ENCODE measurements around the gene ITPKC. TPM values are rescaled to one million over a fixed set of nuclear protein-coding genes. Genes with fewer than 3 reads are reported as not detected.

ITPKC gene
- total RNA-seq, 6 experiments from 2014 or later = 9.2 to 14.9 (median 10.5) TPM

GRCh38 chr19:40739871-40740703 is 23.2 kb downstream of the ITPKC start:
- no peak for TF ChIP-seq CTCF (IDR thresholded peaks at IDR 0.05)
- H3K27me3 Mint-ChIP-seq (ENCODE audit: insufficient read depth) = peaks cover 6% of the 10 kb centered on the region
- no peak for DNase-seq
- H3K9me3 Mint-ChIP-seq = no peaks in the 10 kb centered on the region
- H3K4me3 Mint-ChIP-seq = no peak overlapping the region
- peaks cover 16% of the 10 kb centered on the region for H3K4me1 Mint-ChIP-seq (ENCODE audit: low read depth)
- peak overlapping the region; percentile 80 for H3K27ac Mint-ChIP-seq
- peaks cover 21% of the 10 kb centered on the region for H3K36me3 Mint-ChIP-seq (ENCODE audit: low read depth)

GRCh38 chr19:40740747-40741146 is 23.8 kb downstream of the ITPKC start:
- H3K4me3 Mint-ChIP-seq = no peak overlapping the region
- peaks cover 14% of the 10 kb centered on the region for H3K36me3 Mint-ChIP-seq (ENCODE audit: low read depth)
- no peaks in the 10 kb centered on the region for H3K9me3 Mint-ChIP-seq
- peaks cover 6% of the 10 kb centered on the region for H3K27me3 Mint-ChIP-seq (ENCODE audit: insufficient read depth)
- H3K27ac Mint-ChIP-seq = peak overlapping the region; percentile 80
- peaks cover 14% of the 10 kb centered on the region for H3K4me1 Mint-ChIP-seq (ENCODE audit: low read depth)
- peak; percentile 43 for DNase-seq
- TF ChIP-seq CTCF (IDR thresholded peaks at IDR 0.05) = no peak

- Mint-ChIP-seq H3K4me1 (ENCODE audit: low read depth) (peaks cover 14% of the 10 kb centered on the region), H3K36me3 (ENCODE audit: low read depth) (peaks cover 10% of the 10 kb centered on the region), H3K9me3 (no peaks in the 10 kb centered on the region), H3K27ac (no peak overlapping the region; the same call in 1 of the 2 replicates), H3K27me3 (ENCODE audit: insufficient read depth) (peaks cover 6% of the 10 kb centered on the region), H3K4me3 (no peak overlapping the region; the same call in 1 of the 2 replicates)
- DNase-seq = no peak
- no peak for TF ChIP-seq CTCF (IDR thresholded peaks at IDR 0.05)
Measured at GRCh38 chr19:40741527-40742390, 24.8 kb downstream of the ITPKC start.

GRCh38 chr19:40742477-40742876 is 25.6 kb downstream of the ITPKC start:
- TF ChIP-seq CTCF (IDR thresholded peaks at IDR 0.05) = no peak
- no peak overlapping the region for H3K4me3 Mint-ChIP-seq
- H3K27ac Mint-ChIP-seq = no peak overlapping the region
- no peak for DNase-seq
- no peaks in the 10 kb centered on the region for H3K9me3 Mint-ChIP-seq
- peaks cover 6% of the 10 kb centered on the region for H3K27me3 Mint-ChIP-seq (ENCODE audit: insufficient read depth)
- H3K36me3 Mint-ChIP-seq (ENCODE audit: low read depth) = peaks cover 7% of the 10 kb centered on the region
- peaks cover 14% of the 10 kb centered on the region for H3K4me1 Mint-ChIP-seq (ENCODE audit: low read depth)

GRCh38 chr19:40742886-40743285 is 26.0 kb downstream of the ITPKC start:
- peaks cover 14% of the 10 kb centered on the region for H3K4me1 Mint-ChIP-seq (ENCODE audit: low read depth)
- no peak for TF ChIP-seq CTCF (IDR thresholded peaks at IDR 0.05)
- peaks cover 6% of the 10 kb centered on the region for H3K27me3 Mint-ChIP-seq (ENCODE audit: insufficient read depth)
- H3K9me3 Mint-ChIP-seq = no peaks in the 10 kb centered on the region
- no peak overlapping the region for H3K4me3 Mint-ChIP-seq
- H3K27ac Mint-ChIP-seq = no peak overlapping the region
- DNase-seq = no peak
- peaks cover 4% of the 10 kb centered on the region; the same call in 1 of the 2 replicates for H3K36me3 Mint-ChIP-seq (ENCODE audit: low read depth)
